Transverse colon (tissue), 4 donors: ENCODE measurements around the gene OVAAL.

Source experiments
- CTCF ChIP-seq, 5 experiments: fragments of 200-600 bp in 3 of 5; fragments of 450-650 bp in 2 of 5; sonication (generic) in 3 of 5; IDR thresholded peaks; 1 replicate in 2 of 5; 2 replicates in 3 of 5; pipeline ENCODE4 v1.5.1; 2016 to 2017; ENCODE audit warnings: antibody characterized with exemption in 5 of 5, inconsistent platforms in 3 of 5, mild to moderate bottlenecking in 2 of 5, moderate library complexity in 1 of 5
- EP300 ChIP-seq: sonication (generic); formaldehyde crosslinking; IDR thresholded peaks from one replicate; pipeline ENCODE4 v1.6.1; 2017; ENCODE audit warnings: antibody characterized with exemption, low read depth
- POLR2A ChIP-seq: fragments of 450-650 bp; IDR thresholded peaks from one replicate; pipeline ENCODE4 v1.6.1; 2016; ENCODE audit warnings: antibody characterized with exemption, mild to moderate bottlenecking, moderate library complexity
- POLR2AphosphoS5 ChIP-seq, 3 donors: sonication (generic); formaldehyde crosslinking; IDR thresholded peaks; one replicate each; pipeline ENCODE4 v1.6.1; 2016; ENCODE audit warnings: antibody characterized with exemption in 3 of 3

GRCh38 chr1:180603223-180603849 lies 44.6 kb downstream of the OVAAL start:
- TF ChIP-seq CTCF (IDR thresholded peaks at IDR 0.05) (no peak), POLR2A (no peak), POLR2AphosphoS5 (IDR thresholded peaks at IDR 0.05) (no peak), EP300 (no peak)
